ENCODE data around the gene PPP1R12B.
"Not testable (repeated sequence)": the region's sequence is repeated elsewhere in the genome, so short reads cannot be mapped to it uniquely, and the experiment has no call there.

Gene PPP1R12B

GRCh38 chr1:202405928-202406327 is 57.4 kb downstream of the PPP1R12B start:
- DNase-seq (ENCODE audit: low read depth), result no peak

GRCh38 chr1:202406896-202407295 is 58.4 kb downstream of the PPP1R12B start:
- not testable (repeated sequence) for DNase-seq (ENCODE audit: low read depth)

GRCh38 chr1:202407378-202407777 is 58.9 kb downstream of the PPP1R12B start:
- not testable (repeated sequence) for DNase-seq (ENCODE audit: low read depth)

GRCh38 chr1:202410251-202410650 is 61.8 kb downstream of the PPP1R12B start:
- DNase-seq (ENCODE audit: low read depth), result not testable (repeated sequence)

GRCh38 chr1:202410854-202411357 is 62.4 kb downstream of the PPP1R12B start:
- not testable (repeated sequence) for DNase-seq (ENCODE audit: low read depth)

GRCh38 chr1:202411422-202411821 is 62.9 kb downstream of the PPP1R12B start:
- DNase-seq (ENCODE audit: low read depth), result no peak

GRCh38 chr1:202412421-202412820 is 63.9 kb downstream of the PPP1R12B start:
- not testable (repeated sequence) for DNase-seq (ENCODE audit: low read depth)

- no peak for DNase-seq (ENCODE audit: low read depth)
Measured at GRCh38 chr1:202416641-202417040, 68.1 kb downstream of the PPP1R12B start.

GRCh38 chr1:202417141-202417540 is 68.6 kb downstream of the PPP1R12B start:
- DNase-seq (ENCODE audit: low read depth), result not testable (repeated sequence)

- DNase-seq (ENCODE audit: low read depth), result not testable (repeated sequence)
Measured at GRCh38 chr1:202417762-202418201, 69.3 kb downstream of the PPP1R12B start.

- not testable (repeated sequence) for DNase-seq (ENCODE audit: low read depth)
Measured at GRCh38 chr1:202419731-202420130, 71.2 kb downstream of the PPP1R12B start.

- DNase-seq (ENCODE audit: low read depth), result not testable (repeated sequence)
Measured at GRCh38 chr1:202420422-202421094, 72.1 kb downstream of the PPP1R12B start.

- DNase-seq (ENCODE audit: low read depth), result not testable (repeated sequence)
Measured at GRCh38 chr1:202422709-202423108, 74.2 kb downstream of the PPP1R12B start.

GRCh38 chr1:202424260-202424659 is 75.8 kb downstream of the PPP1R12B start:
- not testable (repeated sequence) for DNase-seq (ENCODE audit: low read depth)

GRCh38 chr1:202430111-202430510 is 81.6 kb downstream of the PPP1R12B start:
- DNase-seq (ENCODE audit: low read depth), result not testable (repeated sequence)

- DNase-seq (ENCODE audit: low read depth), result not testable (repeated sequence)
Measured at GRCh38 chr1:202432338-202432737, 83.8 kb downstream of the PPP1R12B start.

GRCh38 chr1:202433155-202434043 is 84.9 kb downstream of the PPP1R12B start:
- no peak for DNase-seq (ENCODE audit: low read depth)

- no peak for DNase-seq (ENCODE audit: low read depth)
Measured at GRCh38 chr1:202434059-202434458, 85.6 kb downstream of the PPP1R12B start.

GRCh38 chr1:202438393-202439174 is 90.1 kb downstream of the PPP1R12B start:
- no peak for DNase-seq (ENCODE audit: low read depth)

GRCh38 chr1:202439308-202439707 is 90.8 kb downstream of the PPP1R12B start:
- no peak for DNase-seq (ENCODE audit: low read depth)

- DNase-seq (ENCODE audit: low read depth), result not testable (repeated sequence)
Measured at GRCh38 chr1:202448140-202448539, 99.6 kb downstream of the PPP1R12B start.

GRCh38 chr1:202451641-202452040 is 103.1 kb downstream of the PPP1R12B start:
- not testable (repeated sequence) for DNase-seq (ENCODE audit: low read depth)
